Activated CD8-positive, alpha-beta memory T cell treated with anti-CD3 and anti-CD28 coated beads for 24 hours (primary cell): ENCODE measurements around the gene IER3.
"Not testable (repeated sequence)": the region's sequence is repeated elsewhere in the genome, so short reads cannot be mapped to it uniquely, and the experiment has no call there.

Source experiments
- DNase-seq: peaks from one replicate; pipeline ENCODE4 v3.0.0-alpha.2; 2020

IER3 gene

DNA sequence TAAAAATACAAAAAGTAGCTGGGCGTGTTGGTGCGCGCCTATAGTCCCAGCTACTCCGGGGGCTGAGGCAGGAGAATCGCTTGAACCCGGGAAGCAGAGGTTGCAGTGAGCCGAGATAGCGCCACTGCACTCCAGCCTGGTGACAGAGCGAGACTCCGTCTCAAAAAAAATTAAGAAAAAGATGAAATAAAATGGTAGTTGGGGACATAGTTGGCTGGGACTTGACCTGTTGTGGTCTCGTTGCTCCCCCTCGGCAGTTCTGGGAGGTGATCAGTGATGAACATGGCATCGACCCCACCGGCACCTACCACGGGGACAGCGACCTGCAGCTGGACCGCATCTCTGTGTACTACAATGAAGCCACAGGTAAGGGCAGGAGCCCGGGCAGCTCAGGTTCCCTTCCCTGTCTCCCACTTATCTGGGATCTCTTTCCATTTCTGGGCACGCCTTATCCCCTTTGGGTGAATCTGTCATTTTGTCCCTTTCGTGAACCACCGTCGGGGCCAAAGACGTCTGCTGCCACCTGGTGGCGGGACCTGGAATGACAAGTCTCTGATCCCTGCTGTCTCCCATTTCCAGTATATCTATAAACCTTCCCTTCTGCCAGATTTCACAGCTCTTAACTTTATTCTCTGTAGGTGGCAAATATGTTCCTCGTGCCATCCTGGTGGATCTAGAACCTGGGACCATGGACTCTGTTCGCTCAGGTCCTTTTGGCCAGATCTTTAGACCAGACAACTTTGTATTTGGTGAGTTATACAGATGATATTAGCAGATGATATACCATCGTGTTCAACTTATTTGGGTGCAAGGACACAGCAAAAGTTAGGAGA is 21.9 kb downstream of the IER3 start:
- peak; percentile 96 for DNase-seq

DNA sequence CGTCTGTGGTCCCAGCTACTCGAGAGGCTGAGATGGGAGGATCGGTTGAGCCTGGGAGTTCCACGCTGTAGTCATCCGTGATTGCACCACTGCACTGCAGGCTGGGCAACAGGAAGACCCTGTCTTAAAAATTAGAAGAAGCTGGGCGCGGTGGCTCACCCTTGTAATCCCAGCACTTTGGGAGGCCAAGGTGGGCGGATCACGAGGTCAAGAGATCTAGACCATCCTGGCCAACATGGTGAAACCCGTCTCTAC is 22.4 kb downstream of the IER3 start:
- DNase-seq = peak; percentile 72

DNA sequence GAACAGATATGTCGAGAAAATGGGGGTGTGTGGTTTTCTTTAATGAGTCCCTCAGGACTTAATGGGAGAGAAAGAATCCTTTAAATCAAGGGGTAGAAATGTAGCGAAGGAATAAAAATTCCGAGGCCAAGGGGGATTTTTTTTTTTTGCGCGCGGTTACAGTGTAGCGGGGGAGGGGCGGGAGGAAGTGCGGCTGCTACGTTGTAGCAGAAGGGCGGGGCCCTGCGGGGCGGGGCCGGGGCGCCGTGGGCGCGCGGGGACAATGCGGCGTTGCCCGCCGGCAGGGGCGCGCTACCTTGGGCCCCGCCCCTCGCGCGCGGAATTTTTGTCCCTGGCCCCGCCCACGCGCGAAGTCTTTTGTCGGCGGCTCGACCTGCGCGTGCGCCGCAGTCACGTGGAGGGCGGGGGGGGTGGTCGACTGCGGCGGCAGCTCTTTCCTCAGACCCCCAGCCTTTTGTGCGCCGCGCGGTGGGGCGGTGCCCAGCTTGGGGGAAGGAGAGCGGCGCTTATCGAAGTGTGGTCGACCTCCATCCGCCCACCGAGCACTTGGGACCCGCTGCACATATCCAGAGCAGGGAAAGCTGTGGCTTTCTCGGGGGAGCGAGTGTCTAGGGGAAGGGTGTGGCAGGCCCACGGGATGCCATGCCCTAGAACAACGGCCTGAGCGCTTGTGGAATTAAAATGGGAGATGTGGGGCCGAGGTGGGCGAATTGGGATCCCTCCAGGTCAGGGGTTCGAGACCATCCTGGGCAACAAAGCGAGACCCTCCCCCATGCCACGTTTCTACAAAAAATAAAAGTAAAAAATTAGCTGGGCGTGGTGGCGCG is 22.9 kb downstream of the IER3 start:
- peak; percentile 98 for DNase-seq

DNA sequence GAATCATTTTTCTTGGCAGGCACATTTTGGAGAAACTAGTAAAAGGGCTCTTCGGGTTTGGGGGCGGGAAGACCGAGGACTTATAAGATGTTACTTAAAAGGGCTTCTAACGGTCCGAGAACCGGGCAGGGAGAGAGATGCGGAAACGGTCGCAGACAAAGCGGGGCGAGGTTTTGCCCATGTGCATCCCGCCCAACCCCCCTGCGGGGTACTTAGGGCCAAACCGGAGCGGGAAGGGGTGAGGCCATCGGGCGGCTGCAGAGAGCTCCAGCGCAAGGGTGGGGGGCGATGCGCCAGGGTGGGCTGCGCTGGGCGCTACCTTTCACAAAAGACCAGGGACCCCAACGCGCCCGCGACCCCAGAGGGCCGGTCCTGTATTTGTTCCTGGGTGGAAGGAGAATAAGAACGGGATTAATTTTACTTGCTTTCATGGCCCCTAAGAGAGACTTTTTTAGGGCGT is 23.6 kb downstream of the IER3 start:
- DNase-seq = peak; percentile 89

DNA sequence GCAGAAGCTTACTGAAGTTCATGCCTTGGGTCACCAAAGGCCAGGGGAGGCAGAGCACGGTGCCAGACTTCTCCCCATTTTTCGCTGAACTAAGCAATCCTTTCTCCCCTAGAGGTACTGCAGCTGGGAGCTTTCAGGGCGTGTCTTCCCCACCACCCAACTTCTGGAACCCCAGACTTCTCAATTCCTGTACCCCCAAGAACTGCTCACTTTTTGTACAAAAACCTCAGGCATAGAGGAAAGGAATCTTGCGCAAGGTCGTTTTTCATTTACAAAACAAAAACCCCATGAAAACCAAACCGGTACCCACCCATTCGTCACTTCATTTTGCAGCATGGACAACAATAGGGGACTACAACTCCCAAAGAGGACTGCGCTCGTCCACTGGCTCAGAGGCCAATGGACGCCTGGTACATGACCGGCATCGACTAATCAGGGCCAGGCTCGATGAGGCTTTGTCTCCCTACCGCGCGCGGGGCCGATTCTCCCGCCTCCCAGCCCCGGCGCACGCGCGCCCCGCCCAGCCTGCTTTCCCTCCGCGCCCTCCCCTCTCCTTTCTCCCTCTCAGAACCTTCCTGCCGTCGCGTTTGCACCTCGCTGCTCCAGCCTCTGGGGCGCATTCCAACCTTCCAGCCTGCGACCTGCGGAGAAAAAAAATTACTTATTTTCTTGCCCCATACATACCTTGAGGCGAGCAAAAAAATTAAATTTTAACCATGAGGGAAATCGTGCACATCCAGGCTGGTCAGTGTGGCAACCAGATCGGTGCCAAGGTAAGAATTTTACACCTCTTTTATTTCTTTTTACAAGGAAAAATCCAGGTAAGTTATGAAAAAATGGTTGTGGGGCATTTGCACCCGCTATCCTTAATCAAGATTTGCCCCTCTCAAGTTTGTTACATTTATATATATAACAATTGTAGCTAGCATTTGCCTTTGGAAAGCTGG is 24.3 kb downstream of the IER3 start, which contains the start of gene TUBB:
TSS of gene TUBB (plus strand) at position 562 of the 947 bp plus-strand sequence. CDS start at position 717, 155 bp downstream.
- peak; percentile 97 for DNase-seq

DNA sequence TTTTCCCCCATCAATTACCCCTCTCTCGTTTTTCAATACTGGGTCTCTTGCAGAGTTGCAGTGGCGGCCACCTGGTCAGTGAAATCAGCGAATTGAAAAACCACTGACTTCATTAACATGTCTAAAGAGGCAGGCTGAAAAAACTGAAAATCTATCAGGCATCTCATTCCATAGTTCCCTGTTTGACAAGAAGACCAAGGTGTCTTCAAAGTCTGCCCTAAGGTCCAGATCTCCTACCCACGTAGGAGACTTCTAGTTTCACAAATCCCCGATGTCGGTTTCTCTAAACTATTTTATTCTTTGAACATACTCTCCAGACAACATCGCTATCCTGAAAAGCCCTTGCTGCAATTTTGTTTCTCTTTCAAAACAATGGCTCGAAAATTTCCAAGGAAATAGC is 25.0 kb downstream of the IER3 start:
- DNase-seq = no peak

DNA sequence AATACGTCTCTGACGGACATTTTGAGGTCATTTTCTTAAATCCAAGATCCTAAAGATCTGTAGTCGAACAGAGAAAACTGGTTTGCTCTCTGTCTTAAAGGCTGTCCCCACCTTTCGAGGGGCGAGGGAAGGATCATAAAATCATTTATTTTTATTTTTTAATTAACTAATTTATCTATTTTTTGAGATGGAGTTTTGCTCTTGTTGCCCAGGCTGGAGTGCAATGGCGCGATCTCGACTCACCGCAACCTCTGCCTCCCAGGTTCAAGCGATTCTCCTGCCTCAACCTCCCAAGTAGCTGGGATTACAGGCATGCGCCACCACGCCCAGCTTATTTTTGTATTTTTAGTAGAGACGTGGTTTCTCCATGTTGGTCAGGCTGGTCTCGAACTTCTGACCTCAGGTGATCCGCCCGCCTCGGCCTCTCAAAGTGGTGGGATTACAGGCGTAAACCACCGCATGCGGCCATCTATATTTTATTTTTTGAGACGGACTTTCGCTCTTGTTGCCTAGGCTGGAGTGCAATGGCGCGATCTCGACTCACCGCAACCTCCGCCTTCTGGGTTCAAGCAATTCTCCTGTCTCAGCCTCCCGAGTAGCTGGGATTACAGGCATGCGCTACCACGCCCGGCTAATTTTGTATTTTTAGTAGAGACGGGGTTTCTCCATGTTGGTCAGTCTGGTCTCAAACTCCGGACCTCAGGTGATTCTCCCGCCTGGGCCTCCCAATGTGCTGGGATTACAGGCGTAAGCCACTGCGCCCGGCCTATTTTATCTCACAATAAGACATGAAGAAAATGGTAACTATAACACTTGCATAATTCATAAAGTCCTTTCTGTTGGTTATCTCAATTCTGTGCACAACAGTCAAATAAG is 26.3 kb downstream of the IER3 start:
- DNase-seq = not testable (repeated sequence)

DNA sequence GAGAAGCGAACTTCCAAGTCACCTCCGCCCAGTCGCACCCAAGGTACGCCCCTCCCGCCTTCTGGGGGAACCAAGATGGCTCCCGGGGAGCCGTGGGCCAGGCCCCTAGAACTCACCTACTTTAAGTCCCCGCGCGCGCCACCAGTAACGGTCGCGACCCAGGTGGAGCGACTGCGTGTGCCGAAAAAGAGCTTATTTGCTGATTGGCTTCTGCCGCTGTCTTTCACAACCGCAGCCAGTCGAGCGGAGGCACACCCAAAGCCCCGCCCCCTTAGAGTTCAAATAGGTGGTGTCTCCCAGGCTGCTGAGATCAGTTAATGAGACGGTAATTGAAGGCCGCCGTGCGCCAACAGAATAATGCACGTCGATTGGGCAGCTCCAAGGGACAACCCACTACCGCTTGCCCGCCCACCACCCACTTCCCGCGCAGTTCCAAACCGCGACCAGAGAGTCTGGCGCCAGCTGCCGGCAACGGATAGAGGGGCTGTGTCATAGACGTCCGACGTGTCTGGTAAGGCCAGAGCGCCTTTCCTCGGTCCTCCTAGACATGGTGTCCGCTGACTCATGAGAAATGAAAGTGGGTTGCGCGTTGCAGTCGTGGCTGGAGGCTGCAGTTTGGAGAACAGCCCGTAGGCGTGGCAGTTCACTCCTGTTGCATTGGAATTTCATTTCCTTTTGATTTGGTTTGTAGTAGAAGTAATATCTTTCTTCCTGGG is 27.1 kb downstream of the IER3 start, which contains the start of gene MDC1:
TSS of gene MDC1 (minus strand) at position 153 of the 716 bp plus-strand sequence. CDS start 2,106 bp downstream, outside the sequence.
- peak; percentile 97 for DNase-seq

DNA sequence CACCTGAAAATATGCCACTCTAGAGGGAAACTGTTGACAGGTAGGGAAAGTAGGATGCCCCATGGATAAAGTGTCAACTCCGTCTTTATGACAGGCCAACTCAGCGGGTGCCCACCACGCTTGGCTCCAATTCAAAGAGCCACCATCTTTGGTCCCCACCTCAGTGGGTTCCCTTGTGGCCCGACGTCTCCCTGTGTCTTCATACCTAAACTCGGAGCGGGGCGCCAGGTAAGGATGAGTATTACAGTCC is 27.5 kb downstream of the IER3 start:
- no peak for DNase-seq

DNA sequence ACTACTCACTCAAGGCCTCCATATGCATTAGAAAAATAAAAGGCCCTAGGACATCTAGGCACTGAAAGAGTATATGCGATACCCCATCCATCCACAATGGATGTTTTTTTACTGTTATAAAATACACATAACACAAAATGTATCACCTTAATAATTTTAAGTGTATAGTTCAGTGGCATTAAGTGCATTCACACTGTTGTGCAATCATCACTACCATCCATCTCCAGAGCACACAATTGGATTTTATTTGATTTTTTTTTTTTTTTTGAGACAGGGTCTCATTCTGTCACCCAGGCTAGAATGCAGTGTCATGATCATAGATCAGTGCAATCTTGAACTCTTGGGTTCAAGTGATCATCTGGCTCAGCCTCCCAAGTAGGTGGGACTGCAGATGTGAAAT is 30.1 kb downstream of the IER3 start:
- no peak for DNase-seq

DNA sequence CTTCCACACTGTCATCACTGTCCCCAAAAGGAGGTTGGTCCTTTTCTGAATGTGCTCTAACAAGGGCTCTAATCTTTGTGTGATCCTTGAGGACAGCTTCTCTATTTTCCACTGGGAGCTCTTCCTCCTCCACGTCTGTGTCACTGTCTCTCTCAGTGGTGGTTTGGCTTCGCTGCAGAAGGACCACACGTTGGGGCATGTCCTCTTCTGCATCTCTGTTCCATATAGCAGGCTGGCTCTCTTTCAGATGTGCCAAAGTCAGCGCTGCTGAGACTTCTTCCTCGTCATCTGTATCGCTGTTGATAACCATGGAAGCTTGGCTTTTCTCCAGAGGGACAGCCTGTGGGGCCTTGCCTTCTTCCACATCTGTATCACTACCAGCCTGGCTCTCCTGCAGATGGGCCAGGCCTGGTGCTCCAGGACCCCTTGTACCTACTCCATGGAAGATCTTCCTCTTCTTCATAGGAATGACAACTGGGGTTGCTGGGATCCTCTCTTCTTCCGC is 31.9 kb downstream of the IER3 start:
- DNase-seq = no peak

DNA sequence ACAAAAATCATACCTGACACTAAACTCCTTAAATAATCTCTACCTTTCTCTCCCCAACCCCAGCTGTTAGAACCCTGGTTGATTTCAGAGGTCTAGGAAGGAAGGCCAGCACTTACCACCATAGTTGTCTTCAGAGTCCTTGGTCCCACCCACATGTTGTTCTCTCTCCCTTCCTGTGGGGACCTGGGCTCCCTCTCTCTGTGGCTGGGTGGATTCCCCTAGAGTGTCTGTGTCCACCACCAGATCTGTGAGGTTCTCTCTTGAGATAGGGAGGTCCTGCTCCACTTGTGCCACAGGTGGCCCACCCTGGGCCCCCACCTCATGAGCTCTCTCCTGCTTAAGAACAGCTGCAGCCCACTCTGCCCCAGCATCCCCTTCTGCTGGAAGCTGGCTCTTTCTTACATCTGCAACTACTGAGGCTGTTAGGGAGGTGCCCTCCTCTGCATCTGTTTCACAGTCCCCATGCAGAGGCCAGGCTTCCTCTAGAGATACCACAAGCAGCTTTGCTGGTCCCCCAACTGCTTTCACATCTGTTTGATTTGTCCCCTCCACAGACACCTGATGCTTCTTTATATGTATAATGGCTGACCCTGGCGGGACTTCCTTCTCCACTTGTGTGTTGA is 32.5 kb downstream of the IER3 start:
- DNase-seq = no peak

DNA sequence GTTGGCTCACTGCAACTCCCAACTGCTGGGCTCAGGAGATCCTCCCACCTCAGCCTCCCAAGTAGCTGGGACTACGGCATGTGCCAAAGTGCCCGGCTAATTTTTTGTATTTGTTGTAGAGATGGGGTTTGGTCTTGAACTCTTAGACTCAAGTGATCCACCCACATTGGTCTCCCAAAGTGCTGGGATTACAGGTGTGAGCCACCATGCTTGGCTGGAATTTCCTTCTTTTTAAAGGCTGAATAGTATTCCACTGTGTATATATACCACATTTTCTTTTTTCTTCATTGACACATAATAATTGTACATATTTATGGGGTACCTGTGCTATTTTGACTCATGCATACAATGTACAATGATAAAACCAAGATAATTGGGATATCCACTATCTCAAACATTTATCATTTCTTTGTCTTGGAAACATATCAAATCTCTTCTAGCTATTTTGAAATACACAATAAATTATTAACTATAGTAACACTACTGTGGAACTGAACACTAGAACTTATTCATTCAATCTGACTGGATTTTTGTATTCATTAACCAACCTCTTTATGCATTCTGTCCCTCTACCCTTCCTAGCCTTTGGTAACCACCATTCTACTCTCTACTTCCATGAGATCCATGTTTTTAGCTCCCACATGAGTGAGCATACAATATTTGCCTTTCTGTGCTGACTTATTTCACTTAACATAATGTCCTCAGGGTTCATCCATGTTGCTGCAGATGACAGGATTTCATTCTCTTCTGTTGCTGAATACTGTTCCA is 35.1 kb downstream of the IER3 start:
- no peak for DNase-seq

DNA sequence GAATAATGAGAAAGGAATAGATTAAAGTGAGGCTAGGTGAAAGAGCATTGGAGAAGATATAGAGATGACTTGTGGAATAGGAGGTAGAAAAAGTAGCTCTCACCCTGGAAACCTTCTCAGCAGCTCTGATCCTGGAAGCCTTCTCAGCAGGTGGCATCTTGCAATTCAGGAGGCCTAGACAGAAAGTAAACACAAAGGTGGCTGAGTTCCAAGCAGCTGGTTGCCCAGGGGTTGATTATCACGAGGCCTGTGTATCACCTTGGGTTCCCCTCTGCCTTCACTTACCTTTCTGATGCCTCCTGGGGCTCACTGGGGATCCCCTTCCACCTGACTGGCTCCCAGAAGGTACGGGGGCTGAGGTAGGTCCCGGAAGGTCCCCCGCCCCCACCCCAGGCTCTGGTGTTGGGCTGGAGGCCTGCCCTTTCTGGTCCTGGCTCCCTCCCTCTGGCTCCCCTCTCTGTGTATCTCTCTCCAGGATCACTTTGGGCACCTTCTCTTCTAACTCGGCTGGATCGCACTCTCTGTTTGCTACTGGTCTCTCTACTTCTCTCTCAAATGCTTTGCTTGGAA is 37.0 kb downstream of the IER3 start:
- DNase-seq = no peak

DNA sequence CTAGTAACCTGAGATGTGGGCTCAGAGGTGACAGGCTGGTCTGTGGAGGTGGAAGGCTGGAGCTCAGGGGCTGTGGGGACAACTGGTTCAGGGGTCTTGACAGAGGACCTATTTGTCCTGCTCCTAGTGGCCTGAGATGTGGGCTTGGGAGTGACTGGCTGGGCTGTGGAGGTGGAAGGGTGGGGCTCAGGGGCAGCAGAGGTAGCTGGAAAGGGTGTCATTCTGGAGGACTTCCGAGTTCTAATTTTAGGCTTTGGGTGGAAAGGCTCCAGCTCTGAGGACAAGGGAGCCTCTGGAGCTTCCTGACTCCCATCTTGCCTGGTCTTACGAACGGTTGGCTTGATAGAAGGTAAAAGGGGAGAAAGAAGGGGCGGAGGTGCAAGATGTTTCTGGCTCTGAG is 38.7 kb downstream of the IER3 start:
- DNase-seq = no peak

DNA sequence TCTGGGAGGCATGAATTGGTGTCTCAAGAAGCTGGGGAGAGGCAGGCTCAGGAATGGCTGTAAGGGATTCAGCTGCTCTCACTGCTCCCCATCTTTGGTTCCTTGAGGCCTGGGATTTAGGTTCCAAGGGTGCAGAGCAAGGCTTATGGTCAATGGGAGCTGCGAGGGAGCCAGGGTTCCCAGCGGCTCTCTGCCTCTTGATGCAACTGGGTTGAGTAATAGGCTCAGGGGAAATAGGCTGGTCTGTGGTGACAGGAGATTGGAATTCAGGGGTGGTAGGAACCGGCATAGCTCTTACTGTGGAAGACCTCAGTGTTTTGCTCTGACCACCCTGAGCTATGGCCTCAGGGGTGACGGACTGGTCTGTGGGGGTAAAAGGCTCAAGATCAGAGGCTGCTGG is 40.5 kb downstream of the IER3 start:
- no peak for DNase-seq

DNA sequence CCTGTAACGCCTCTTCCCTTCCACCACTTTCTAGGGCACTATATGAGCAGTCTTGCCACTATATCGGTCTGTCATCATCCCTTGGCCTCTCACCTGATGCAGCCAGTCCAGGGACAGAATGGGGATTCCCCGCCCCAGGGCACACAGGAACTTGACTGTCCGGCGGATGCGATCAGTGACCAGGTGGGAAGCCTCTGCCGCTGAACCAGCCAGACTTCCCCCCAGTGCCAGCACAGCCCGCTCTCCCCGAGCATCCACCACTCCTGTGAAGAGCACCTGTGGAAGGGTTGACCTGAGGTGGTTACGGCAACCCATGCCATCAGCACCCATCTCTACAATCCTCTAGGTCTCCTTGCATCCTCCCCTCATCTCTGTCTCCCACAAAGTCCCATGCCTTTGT is 41.3 kb downstream of the IER3 start:
- DNase-seq = no peak

DNA sequence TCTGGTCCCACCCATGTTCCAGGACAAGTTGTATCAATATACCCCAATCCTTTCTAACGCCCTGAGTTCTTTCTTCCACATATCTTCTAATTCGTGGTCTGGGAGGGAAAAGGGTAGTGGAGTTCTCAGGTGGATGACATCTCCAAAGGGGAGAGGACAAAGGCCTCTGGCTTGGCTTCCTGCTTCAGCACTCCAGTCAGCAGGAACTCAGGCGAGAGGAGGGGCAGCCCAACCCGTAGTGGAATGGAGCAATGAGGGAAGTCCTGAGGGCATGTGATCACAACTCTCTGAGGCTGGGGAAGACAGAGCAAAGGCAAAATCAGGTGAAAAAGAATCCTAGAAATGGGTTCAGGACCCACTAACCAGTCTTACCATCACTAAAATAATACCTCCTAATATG is 44.0 kb downstream of the IER3 start:
- no peak for DNase-seq

DNA sequence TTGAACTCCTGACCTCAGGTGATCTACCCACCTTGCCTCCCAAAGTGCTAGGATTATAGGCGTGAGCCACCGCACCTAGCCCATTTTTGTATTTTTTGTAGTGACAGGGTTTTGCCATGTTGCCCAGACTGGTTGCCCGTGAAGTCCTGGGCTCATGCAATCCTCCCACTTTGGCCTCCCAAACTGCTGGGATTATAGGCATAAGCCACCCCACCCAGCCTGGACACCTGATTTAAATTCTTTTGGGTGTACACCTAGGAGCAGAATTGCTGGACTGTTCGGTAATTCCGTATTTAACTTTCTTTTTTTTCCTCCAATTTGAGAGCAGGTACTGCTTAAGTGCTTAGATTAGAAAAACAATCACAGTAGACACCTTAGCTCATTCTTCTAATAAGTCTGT is 47.9 kb downstream of the IER3 start:
- no peak for DNase-seq
